ENCODE measurements around the gene CDX1.

DNA sequence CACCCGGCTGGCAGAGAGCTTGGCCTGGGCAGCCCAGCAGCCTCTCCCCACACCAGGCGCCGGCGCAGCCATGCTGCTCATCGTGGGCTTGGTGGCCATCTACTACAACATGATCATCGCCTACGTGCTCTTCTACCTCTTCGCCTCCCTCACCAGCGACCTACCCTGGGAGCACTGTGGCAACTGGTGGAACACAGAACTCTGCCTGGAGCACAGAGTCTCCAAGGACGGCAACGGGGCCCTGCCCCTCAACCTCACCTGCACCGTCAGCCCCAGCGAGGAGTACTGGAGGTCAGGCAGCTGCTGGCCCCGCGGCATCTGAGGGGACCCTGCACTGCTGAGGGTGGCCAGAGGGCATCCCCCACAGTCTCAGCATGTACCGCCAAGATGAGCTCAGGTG lies 30.4 kb downstream of the CDX1 start:
- TF ChIP-seq EZH2 (IDR thresholded peaks at IDR 0.05; ENCODE audit: borderline replicate concordance): no peak
- TF ChIP-seq, protein P1, sequence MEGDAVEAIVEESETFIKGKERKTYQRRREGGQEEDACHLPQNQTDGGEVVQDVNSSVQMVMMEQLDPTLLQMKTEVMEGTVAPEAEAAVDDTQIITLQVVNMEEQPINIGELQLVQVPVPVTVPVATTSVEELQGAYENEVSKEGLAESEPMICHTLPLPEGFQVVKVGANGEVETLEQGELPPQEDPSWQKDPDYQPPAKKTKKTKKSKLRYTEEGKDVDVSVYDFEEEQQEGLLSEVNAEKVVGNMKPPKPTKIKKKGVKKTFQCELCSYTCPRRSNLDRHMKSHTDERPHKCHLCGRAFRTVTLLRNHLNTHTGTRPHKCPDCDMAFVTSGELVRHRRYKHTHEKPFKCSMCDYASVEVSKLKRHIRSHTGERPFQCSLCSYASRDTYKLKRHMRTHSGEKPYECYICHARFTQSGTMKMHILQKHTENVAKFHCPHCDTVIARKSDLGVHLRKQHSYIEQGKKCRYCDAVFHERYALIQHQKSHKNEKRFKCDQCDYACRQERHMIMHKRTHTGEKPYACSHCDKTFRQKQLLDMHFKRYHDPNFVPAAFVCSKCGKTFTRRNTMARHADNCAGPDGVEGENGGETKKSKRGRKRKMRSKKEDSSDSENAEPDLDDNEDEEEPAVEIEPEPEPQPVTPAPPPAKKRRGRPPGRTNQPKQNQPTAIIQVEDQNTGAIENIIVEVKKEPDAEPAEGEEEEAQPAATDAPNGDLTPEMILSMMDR (IDR thresholded peaks at IDR 0.05; ENCODE audit: poor library complexity): no peak

All from hepatocyte (in vitro differentiated cells).